NCI-H1930 (cell line): ENCODE data around the gene INPP5F.
"Not testable (repeated sequence)": the region's sequence is repeated elsewhere in the genome, so short reads cannot be mapped to it uniquely, and the experiment has no call there.

ENCODE experiments used
- DNase-seq, 2 experiments: peaks; one replicate each; lab custom pipeline; 2025; lab: John Stamatoyannopoulos, UW

INPP5F gene

GRCh38 chr10:119863951-119864565, 138.2 kb downstream of the INPP5F start:
- DNase-seq: no peak

- DNase-seq: no peak
These were observed 139.9 kb downstream of the INPP5F start for GRCh38 chr10:119865699-119866240.

GRCh38 chr10:119867317-119867716, 141.5 kb downstream of the INPP5F start:
- DNase-seq: no peak

GRCh38 chr10:119869398-119869797, 143.5 kb downstream of the INPP5F start:
- not testable (repeated sequence) for DNase-seq

- no peak for DNase-seq
These were observed 146.2 kb downstream of the INPP5F start for GRCh38 chr10:119871881-119872609.

GRCh38 chr10:119872610-119872859, 146.7 kb downstream of the INPP5F start, which contains the start of gene MCMBP:
Gene MCMBP (minus strand): TSS chr10:119872843. CDS start chr10:119872584, 259 bp downstream.
- no peak for DNase-seq

GRCh38 chr10:119872860-119873681, 147.2 kb downstream of the INPP5F start:
- DNase-seq: peak; percentile 56 to 75

GRCh38 chr10:119878524-119878923, 152.7 kb downstream of the INPP5F start:
- no peak for DNase-seq
